Measurements from ENCODE around the gene TTLL7. TPM values are rescaled to one million over a fixed set of nuclear protein-coding genes. Genes with fewer than 3 reads are reported as not detected.

The TTLL7 gene
- total RNA-seq, 2 donors from 2014 or later = 3.4 to 3.7 TPM

DNA sequence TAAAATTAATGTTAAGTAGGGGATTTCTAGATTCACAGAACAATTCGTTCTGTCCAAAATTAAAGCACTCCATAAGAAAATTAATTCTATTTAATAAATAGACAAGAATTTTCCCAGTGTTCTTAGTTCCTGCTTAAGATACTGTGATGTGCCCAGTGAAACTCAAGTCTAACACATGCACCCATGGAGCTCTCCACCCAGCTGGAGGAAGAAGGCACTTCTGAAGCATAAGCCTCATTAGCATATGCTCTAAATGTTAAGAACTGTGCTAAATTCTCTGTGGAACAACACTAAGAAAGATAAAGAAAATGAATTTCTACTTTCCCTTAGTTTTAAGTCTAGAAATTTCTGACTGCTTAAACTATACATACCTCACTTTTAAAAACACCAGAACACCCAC, 71.2 kb downstream of the TTLL7 start:
- Mint-ChIP-seq H3K4me3 (no peak overlapping the region), H3K4me1 (peaks cover 6% of the 10 kb centered on the region), H3K27me3 (ENCODE audit: insufficient read depth) (no peaks in the 10 kb centered on the region), H3K27ac (no peak overlapping the region), H3K36me3 (ENCODE audit: low read depth) (no peaks in the 10 kb centered on the region), H3K9me3 (no peaks in the 10 kb centered on the region)
- Histone ChIP-seq H3K4me3 (ENCODE audit: low read length) (no peak overlapping the region), H3K27ac (ENCODE audit: low read depth, low read length) (no peak overlapping the region), H3K4me1 (ENCODE audit: control insufficient read depth, insufficient read depth, low read length) (no peaks in the 10 kb centered on the region), H3K9me3 (ENCODE audit: control insufficient read depth, low read length) (no peaks in the 10 kb centered on the region), H3K27me3 (ENCODE audit: control insufficient read depth, insufficient read depth, low read length, poor library complexity, severe bottlenecking) (no peaks in the 10 kb centered on the region), H3K36me3 (ENCODE audit: control insufficient read depth, insufficient read depth, low read length) (no peaks in the 10 kb centered on the region), H3K9ac (ENCODE audit: extremely low read depth, low read length, poor library complexity, severe bottlenecking) (no peak overlapping the region)
- no peak for DNase-seq
- WGBS, 2 experiments (ENCODE audit: insufficient coverage in 1 of 2, insufficient read length in 1 of 2) = no CpG with 5 or more reads among the region's 1 CpG
- TF ChIP-seq CTCF (conservative IDR thresholded peaks at IDR 0.05) = no peak

DNA sequence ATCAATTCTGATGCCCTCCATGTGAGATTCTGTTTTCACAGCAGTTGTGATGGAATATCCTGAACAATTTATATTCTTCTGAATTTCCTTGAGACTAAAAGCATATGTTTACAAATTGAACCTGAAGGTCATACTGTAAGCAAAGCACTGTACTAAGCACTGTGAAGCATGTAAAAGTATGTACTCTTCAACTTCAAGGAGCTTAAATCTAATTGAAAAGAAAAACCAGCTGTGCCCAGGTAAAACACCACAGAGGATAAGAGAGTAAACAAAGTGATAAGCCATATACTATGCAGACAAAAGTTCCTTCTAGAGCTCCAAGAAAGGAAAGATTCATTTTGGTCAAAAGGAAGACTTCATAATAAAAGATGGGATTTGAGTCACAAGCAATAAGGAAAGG, 71.9 kb downstream of the TTLL7 start:
- Histone ChIP-seq H3K9me3 (ENCODE audit: control insufficient read depth, low read length) (no peaks in the 10 kb centered on the region), H3K4me3 (ENCODE audit: low read length) (no peak overlapping the region), H3K4me1 (ENCODE audit: control insufficient read depth, insufficient read depth, low read length) (no peaks in the 10 kb centered on the region), H3K27ac (ENCODE audit: low read depth, low read length) (no peak overlapping the region), H3K27me3 (ENCODE audit: control insufficient read depth, insufficient read depth, low read length, poor library complexity, severe bottlenecking) (no peaks in the 10 kb centered on the region), H3K9ac (ENCODE audit: extremely low read depth, low read length, poor library complexity, severe bottlenecking) (no peak overlapping the region), H3K36me3 (ENCODE audit: control insufficient read depth, insufficient read depth, low read length) (no peaks in the 10 kb centered on the region)
- TF ChIP-seq CTCF (conservative IDR thresholded peaks at IDR 0.05) = no peak
- DNase-seq = no peak
- H3K9me3 Mint-ChIP-seq = no peaks in the 10 kb centered on the region
- H3K27me3 Mint-ChIP-seq (ENCODE audit: insufficient read depth) = no peaks in the 10 kb centered on the region
- no peak overlapping the region for H3K27ac Mint-ChIP-seq
- H3K4me1 Mint-ChIP-seq = peaks cover 6% of the 10 kb centered on the region
- no peaks in the 10 kb centered on the region for H3K36me3 Mint-ChIP-seq (ENCODE audit: low read depth)
- H3K4me3 Mint-ChIP-seq = no peak overlapping the region

- Mint-ChIP-seq H3K27me3 (ENCODE audit: insufficient read depth) (no peaks in the 10 kb centered on the region), H3K4me3 (no peak overlapping the region), H3K27ac (no peak overlapping the region), H3K9me3 (no peaks in the 10 kb centered on the region), H3K4me1 (peaks cover 7% of the 10 kb centered on the region), H3K36me3 (ENCODE audit: low read depth) (no peaks in the 10 kb centered on the region)
- H3K27ac ChIP-seq (ENCODE audit: low read depth, low read length) = no peak overlapping the region
- no peak for DNase-seq
- no peaks in the 10 kb centered on the region for H3K9me3 ChIP-seq (ENCODE audit: control insufficient read depth, low read length)
- no peak for TF ChIP-seq CTCF (conservative IDR thresholded peaks at IDR 0.05)
- H3K27me3 ChIP-seq (ENCODE audit: control insufficient read depth, insufficient read depth, low read length, poor library complexity, severe bottlenecking) = no peaks in the 10 kb centered on the region
- no peak overlapping the region for H3K9ac ChIP-seq (ENCODE audit: extremely low read depth, low read length, poor library complexity, severe bottlenecking)
- no peaks in the 10 kb centered on the region for H3K4me1 ChIP-seq (ENCODE audit: control insufficient read depth, insufficient read depth, low read length)
- H3K4me3 ChIP-seq (ENCODE audit: low read length) = no peak overlapping the region
- no peaks in the 10 kb centered on the region for H3K36me3 ChIP-seq (ENCODE audit: control insufficient read depth, insufficient read depth, low read length)
- WGBS, 2 experiments (ENCODE audit: insufficient coverage in 1 of 2, insufficient read length in 1 of 2) = 73 to 89% methylated on average over 1 to 2 of the region's 2 CpGs
Observed at GRCh38 chr1:83923553-83923952, 75.4 kb downstream of the TTLL7 start.

Data from endodermal cell (in vitro differentiated cells).